ENCODE measurements around the gene COL23A1. TPM values are rescaled to one million over a fixed set of nuclear protein-coding genes. Genes with fewer than 3 reads are reported as not detected.
A peak's percentile ranks its signal among the peaks of the same experiment; 100 is the strongest.

COL23A1 gene
- total and polyA plus RNA-seq, 2 experiments from 2014 or later: 4.8 to 8.2 TPM

DNA sequence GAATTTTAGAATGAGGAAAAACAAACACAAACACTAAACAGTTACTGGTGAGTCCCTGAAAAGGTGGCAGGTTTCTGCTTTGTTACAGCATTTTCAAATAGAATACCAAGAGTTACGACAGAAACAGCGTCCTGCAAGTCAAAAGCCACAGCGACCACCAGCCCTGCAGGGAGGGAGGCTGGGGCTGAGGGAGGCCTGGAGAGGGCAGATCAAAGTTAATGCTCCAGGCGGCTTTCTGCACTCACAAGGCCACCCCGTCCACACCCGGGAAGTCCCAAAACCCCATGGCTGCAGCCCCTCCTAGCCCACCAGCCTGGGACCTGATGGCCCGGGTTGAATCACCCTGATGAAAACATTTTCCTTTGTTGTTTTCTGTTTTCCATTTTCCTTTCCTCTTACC is 29.3 kb downstream of the COL23A1 start:
- peak; percentile 34 for ATAC-seq
- no peak overlapping the region for H3K4me3 Mint-ChIP-seq
- H3F3A ChIP-seq (replicated peaks; ENCODE audit: low read depth): peaks cover 12% of the 10 kb centered on the region; the same call in 1 of the 2 replicates
- peaks cover 2% of the 10 kb centered on the region; the same call in 1 of the 3 replicates for H3K9me3 Mint-ChIP-seq
- H3K79me2 ChIP-seq (replicated peaks; ENCODE audit: insufficient read depth): no peaks in the 10 kb centered on the region
- no peak for DNase-seq (ENCODE audit: low spot score)
- H2AFZ ChIP-seq: no peak overlapping the region
- H3K4me1 Mint-ChIP-seq: peaks cover 45% of the 10 kb centered on the region
- H3K9me2 ChIP-seq (ENCODE audit: insufficient read depth): no peaks in the 10 kb centered on the region
- peaks cover 2% of the 10 kb centered on the region; the same call in 2 of the 3 replicates for H3K36me3 Mint-ChIP-seq (ENCODE audit: low read depth)
- no peaks in the 10 kb centered on the region for H4K20me1 ChIP-seq (replicated peaks; ENCODE audit: insufficient read depth)
- no peaks in the 10 kb centered on the region for H3K27me3 ChIP-seq (ENCODE audit: insufficient read depth)
- H3K4me1 ChIP-seq (ENCODE audit: insufficient read depth): peaks cover 41% of the 10 kb centered on the region
- no peaks in the 10 kb centered on the region for H3K36me3 ChIP-seq (ENCODE audit: insufficient read depth)
- H3K27ac ChIP-seq (ENCODE audit: low read depth): peak overlapping the region; percentile 59; the same call in 1 of the 2 replicates
- H3K27ac Mint-ChIP-seq: no peak overlapping the region
- TF ChIP-seq, protein P1, sequence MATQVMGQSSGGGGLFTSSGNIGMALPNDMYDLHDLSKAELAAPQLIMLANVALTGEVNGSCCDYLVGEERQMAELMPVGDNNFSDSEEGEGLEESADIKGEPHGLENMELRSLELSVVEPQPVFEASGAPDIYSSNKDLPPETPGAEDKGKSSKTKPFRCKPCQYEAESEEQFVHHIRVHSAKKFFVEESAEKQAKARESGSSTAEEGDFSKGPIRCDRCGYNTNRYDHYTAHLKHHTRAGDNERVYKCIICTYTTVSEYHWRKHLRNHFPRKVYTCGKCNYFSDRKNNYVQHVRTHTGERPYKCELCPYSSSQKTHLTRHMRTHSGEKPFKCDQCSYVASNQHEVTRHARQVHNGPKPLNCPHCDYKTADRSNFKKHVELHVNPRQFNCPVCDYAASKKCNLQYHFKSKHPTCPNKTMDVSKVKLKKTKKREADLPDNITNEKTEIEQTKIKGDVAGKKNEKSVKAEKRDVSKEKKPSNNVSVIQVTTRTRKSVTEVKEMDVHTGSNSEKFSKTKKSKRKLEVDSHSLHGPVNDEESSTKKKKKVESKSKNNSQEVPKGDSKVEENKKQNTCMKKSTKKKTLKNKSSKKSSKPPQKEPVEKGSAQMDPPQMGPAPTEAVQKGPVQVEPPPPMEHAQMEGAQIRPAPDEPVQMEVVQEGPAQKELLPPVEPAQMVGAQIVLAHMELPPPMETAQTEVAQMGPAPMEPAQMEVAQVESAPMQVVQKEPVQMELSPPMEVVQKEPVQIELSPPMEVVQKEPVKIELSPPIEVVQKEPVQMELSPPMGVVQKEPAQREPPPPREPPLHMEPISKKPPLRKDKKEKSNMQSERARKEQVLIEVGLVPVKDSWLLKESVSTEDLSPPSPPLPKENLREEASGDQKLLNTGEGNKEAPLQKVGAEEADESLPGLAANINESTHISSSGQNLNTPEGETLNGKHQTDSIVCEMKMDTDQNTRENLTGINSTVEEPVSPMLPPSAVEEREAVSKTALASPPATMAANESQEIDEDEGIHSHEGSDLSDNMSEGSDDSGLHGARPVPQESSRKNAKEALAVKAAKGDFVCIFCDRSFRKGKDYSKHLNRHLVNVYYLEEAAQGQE (IDR thresholded peaks at IDR 0.05; ENCODE audit: unreplicated experiment): no peak
- TF ChIP-seq NANOG (IDR thresholded peaks at IDR 0.05; ENCODE audit: borderline replicate concordance): no peak
- TF ChIP-seq, protein P2, sequence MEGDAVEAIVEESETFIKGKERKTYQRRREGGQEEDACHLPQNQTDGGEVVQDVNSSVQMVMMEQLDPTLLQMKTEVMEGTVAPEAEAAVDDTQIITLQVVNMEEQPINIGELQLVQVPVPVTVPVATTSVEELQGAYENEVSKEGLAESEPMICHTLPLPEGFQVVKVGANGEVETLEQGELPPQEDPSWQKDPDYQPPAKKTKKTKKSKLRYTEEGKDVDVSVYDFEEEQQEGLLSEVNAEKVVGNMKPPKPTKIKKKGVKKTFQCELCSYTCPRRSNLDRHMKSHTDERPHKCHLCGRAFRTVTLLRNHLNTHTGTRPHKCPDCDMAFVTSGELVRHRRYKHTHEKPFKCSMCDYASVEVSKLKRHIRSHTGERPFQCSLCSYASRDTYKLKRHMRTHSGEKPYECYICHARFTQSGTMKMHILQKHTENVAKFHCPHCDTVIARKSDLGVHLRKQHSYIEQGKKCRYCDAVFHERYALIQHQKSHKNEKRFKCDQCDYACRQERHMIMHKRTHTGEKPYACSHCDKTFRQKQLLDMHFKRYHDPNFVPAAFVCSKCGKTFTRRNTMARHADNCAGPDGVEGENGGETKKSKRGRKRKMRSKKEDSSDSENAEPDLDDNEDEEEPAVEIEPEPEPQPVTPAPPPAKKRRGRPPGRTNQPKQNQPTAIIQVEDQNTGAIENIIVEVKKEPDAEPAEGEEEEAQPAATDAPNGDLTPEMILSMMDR (conservative IDR thresholded peaks at IDR 0.05; ENCODE audit: low read depth in 2 of 2): no peak
- TF ChIP-seq STAT1 (IDR thresholded peaks at IDR 0.05; ENCODE audit: unreplicated experiment): no peak
- TF ChIP-seq ZNF331 (CRISPR knock-in tag; IDR thresholded peaks at IDR 0.05; ENCODE audit: low read depth): no peak
- TF ChIP-seq POLR2AphosphoS5 (IDR thresholded peaks at IDR 0.05; ENCODE audit: low read depth): no peak
- no peak for TF ChIP-seq CREB1 (CRISPR knock-in tag; IDR thresholded peaks at IDR 0.05; ENCODE audit: low read depth)
- no peak for TF ChIP-seq EZH2 (IDR thresholded peaks at IDR 0.05; ENCODE audit: low read depth, unreplicated experiment)
- no peak for TF ChIP-seq EZH2phosphoT487 (IDR thresholded peaks at IDR 0.05; ENCODE audit: unreplicated experiment)
- TF ChIP-seq, protein P3, sequence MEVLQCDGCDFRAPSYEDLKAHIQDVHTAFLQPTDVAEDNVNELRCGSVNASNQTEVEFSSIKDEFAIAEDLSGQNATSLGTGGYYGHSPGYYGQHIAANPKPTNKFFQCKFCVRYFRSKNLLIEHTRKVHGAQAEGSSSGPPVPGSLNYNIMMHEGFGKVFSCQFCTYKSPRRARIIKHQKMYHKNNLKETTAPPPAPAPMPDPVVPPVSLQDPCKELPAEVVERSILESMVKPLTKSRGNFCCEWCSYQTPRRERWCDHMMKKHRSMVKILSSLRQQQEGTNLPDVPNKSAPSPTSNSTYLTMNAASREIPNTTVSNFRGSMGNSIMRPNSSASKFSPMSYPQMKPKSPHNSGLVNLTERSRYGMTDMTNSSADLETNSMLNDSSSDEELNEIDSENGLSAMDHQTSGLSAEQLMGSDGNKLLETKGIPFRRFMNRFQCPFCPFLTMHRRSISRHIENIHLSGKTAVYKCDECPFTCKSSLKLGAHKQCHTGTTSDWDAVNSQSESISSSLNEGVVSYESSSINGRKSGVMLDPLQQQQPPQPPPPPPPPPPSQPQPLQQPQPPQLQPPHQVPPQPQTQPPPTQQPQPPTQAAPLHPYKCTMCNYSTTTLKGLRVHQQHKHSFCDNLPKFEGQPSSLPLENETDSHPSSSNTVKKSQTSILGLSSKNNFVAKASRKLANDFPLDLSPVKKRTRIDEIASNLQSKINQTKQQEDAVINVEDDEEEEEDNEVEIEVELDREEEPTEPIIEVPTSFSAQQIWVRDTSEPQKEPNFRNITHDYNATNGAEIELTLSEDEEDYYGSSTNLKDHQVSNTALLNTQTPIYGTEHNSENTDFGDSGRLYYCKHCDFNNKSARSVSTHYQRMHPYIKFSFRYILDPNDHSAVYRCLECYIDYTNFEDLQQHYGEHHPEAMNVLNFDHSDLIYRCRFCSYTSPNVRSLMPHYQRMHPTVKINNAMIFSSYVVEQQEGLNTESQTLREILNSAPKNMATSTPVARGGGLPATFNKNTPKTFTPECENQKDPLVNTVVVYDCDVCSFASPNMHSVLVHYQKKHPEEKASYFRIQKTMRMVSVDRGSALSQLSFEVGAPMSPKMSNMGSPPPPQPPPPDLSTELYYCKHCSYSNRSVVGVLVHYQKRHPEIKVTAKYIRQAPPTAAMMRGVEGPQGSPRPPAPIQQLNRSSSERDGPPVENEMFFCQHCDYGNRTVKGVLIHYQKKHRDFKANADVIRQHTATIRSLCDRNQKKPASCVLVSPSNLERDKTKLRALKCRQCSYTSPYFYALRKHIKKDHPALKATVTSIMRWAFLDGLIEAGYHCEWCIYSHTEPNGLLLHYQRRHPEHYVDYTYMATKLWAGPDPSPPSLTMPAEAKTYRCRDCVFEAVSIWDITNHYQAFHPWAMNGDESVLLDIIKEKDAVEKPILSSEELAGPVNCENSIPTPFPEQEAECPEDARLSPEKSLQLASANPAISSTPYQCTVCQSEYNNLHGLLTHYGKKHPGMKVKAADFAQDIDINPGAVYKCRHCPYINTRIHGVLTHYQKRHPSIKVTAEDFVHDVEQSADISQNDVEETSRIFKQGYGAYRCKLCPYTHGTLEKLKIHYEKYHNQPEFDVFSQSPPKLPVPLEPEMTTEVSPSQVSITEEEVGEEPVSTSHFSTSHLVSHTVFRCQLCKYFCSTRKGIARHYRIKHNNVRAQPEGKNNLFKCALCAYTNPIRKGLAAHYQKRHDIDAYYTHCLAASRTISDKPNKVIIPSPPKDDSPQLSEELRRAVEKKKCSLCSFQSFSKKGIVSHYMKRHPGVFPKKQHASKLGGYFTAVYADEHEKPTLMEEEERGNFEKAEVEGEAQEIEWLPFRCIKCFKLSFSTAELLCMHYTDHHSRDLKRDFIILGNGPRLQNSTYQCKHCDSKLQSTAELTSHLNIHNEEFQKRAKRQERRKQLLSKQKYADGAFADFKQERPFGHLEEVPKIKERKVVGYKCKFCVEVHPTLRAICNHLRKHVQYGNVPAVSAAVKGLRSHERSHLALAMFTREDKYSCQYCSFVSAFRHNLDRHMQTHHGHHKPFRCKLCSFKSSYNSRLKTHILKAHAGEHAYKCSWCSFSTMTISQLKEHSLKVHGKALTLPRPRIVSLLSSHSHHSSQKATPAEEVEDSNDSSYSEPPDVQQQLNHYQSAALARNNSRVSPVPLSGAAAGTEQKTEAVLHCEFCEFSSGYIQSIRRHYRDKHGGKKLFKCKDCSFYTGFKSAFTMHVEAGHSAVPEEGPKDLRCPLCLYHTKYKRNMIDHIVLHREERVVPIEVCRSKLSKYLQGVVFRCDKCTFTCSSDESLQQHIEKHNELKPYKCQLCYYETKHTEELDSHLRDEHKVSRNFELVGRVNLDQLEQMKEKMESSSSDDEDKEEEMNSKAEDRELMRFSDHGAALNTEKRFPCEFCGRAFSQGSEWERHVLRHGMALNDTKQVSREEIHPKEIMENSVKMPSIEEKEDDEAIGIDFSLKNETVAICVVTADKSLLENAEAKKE (CRISPR knock-in tag; IDR thresholded peaks at IDR 0.05): no peak
- TF ChIP-seq, protein P4, sequence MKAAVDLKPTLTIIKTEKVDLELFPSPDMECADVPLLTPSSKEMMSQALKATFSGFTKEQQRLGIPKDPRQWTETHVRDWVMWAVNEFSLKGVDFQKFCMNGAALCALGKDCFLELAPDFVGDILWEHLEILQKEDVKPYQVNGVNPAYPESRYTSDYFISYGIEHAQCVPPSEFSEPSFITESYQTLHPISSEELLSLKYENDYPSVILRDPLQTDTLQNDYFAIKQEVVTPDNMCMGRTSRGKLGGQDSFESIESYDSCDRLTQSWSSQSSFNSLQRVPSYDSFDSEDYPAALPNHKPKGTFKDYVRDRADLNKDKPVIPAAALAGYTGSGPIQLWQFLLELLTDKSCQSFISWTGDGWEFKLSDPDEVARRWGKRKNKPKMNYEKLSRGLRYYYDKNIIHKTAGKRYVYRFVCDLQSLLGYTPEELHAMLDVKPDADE (IDR thresholded peaks at IDR 0.05): no peak
- TF ChIP-seq ZNF114 (CRISPR knock-in tag; IDR thresholded peaks at IDR 0.05): no peak
- no peak for TF ChIP-seq JUNB (IDR thresholded peaks at IDR 0.05; ENCODE audit: unreplicated experiment)
- H3K4me3 ChIP-seq: no peak overlapping the region
- H3K27me3 Mint-ChIP-seq (ENCODE audit: insufficient read depth, low read depth, poor library complexity): peaks cover 10% of the 10 kb centered on the region
- H3K4me2 ChIP-seq: peak overlapping the region; percentile 40; the same call in 1 of the 2 replicates

All from GM23338 (cell line).